H1 (cell line): ENCODE data around the gene DBNDD2.

ENCODE experiments used
- BACH1 ChIP-seq: IDR thresholded peaks from 2 replicates; pipeline ENCODE4 v1.6.1; 2012; ENCODE audit warnings: low read length, improper control_type of control experiment
- EP300 ChIP-seq, 2 experiments: IDR thresholded peaks; 1 replicate in 1 of 2; 2 replicates in 1 of 2; pipeline ENCODE4 v1.6.1; 2011 to 2012; ENCODE audit warnings: low read depth in 2 of 2, low read length in 2 of 2, mild to moderate bottlenecking in 2 of 2, borderline replicate concordance in 1 of 2, inconsistent platforms in 1 of 2, moderate library complexity in 1 of 2
- GABPA ChIP-seq: IDR thresholded peaks from 2 replicates; pipeline ENCODE4 v1.6.1; 2011; ENCODE audit warnings: mild to moderate bottlenecking, low read length, moderate library complexity, borderline replicate concordance; ENCODE audit not compliant: insufficient read depth
- HDAC2 ChIP-seq, 2 experiments: fragments of 300-600 bp in 1 of 2; sonication (generic) in 1 of 2; IDR thresholded peaks; 2 replicates each; pipeline ENCODE4 v1.6.1; 2011 to 2012; ENCODE audit warnings: low read depth in 2 of 2, low read length in 2 of 2, mild to moderate bottlenecking in 2 of 2, moderate library complexity in 2 of 2, borderline replicate concordance in 1 of 2, inconsistent platforms in 1 of 2
- POLR2AphosphoS5 ChIP-seq: IDR thresholded peaks from 2 replicates; pipeline ENCODE4 v1.6.1; 2011; ENCODE audit warnings: low read depth, low read length
- TF ChIP-seq, protein P1 (sequence below), 3 experiments: IDR thresholded peaks; 1 replicate in 2 of 3; 2 replicates in 1 of 3; pipeline versions ENCODE4 v1.5.1 to v1.6.1; 2011; ENCODE audit warnings: low read length in 3 of 3, mild to moderate bottlenecking in 3 of 3, inconsistent platforms in 2 of 3, low read depth in 1 of 3, moderate library complexity in 1 of 3; ENCODE audit not compliant: insufficient read depth in 1 of 3; ENCODE audit errors: control extremely low read depth in 1 of 3

- TF ChIP-seq, protein P1, sequence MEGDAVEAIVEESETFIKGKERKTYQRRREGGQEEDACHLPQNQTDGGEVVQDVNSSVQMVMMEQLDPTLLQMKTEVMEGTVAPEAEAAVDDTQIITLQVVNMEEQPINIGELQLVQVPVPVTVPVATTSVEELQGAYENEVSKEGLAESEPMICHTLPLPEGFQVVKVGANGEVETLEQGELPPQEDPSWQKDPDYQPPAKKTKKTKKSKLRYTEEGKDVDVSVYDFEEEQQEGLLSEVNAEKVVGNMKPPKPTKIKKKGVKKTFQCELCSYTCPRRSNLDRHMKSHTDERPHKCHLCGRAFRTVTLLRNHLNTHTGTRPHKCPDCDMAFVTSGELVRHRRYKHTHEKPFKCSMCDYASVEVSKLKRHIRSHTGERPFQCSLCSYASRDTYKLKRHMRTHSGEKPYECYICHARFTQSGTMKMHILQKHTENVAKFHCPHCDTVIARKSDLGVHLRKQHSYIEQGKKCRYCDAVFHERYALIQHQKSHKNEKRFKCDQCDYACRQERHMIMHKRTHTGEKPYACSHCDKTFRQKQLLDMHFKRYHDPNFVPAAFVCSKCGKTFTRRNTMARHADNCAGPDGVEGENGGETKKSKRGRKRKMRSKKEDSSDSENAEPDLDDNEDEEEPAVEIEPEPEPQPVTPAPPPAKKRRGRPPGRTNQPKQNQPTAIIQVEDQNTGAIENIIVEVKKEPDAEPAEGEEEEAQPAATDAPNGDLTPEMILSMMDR (IDR thresholded peaks at IDR 0.05; ENCODE audit: control extremely low read depth in 1 of 3, insufficient read depth in 1 of 3, low read depth in 1 of 3, low read length in 3 of 3) = peak in 2 of 3 experiments; percentile 0 to 5; a peak in 2 of 4 replicates
- no peak for TF ChIP-seq HDAC2 (IDR thresholded peaks at IDR 0.05; ENCODE audit: borderline replicate concordance in 1 of 2, low read depth in 2 of 2, low read length in 2 of 2)
- TF ChIP-seq EP300 (IDR thresholded peaks at IDR 0.05; ENCODE audit: borderline replicate concordance in 1 of 2, low read depth in 2 of 2, low read length in 2 of 2) = no peak
- no peak for TF ChIP-seq BACH1
- TF ChIP-seq POLR2AphosphoS5 = no peak
- no peak for TF ChIP-seq GABPA
Measured at GRCh38 chr20:45372646-45373352, 35.3 kb upstream of the DBNDD2 start.
